Left lung (tissue), 10 donors: ENCODE results near the gene TEKT5. TPM values are rescaled to one million over a fixed set of nuclear protein-coding genes. Genes with fewer than 3 reads are reported as not detected.

Experiments used
- ATAC-seq: fragments of 200-7000 bp; cut with Tn5 transposase; one replicate; pipeline ENCODE4 v1.9.1; 2020; ENCODE audit warnings: moderate library complexity
- DNase-seq, 4 donors: peaks; one replicate each; pipeline ENCODE4 v3.0.0-alpha.2; 2013 to 2020
- H3K27ac ChIP-seq, 2 donors: fragments of 200-600 bp; sonication (generic) in 1 of 2; one replicate each; pipeline versions ENCODE4 v1.5.0 to v1.8.0; 2020 to 2021
- H3K27me3 ChIP-seq, 2 donors: fragments of 200-600 bp; sonication (generic) in 1 of 2; one replicate each; pipeline versions ENCODE4 v1.5.0 to v1.8.0; 2020 to 2021
- H3K36me3 ChIP-seq, 2 donors: fragments of 200-600 bp; sonication (generic) in 1 of 2; one replicate each; pipeline versions ENCODE4 v1.5.0 to v1.8.0; 2020 to 2021
- H3K4me1 ChIP-seq, 2 donors: fragments of 200-600 bp; one replicate each; pipeline ENCODE4 v1.8.0; 2021
- H3K4me3 ChIP-seq, 2 donors: fragments of 200-600 bp; sonication (generic) in 1 of 2; one replicate each; pipeline versions ENCODE4 v1.5.0 to v1.8.0; 2020 to 2021; ENCODE audit warnings: mild to moderate bottlenecking in 1 of 2
- H3K9me3 ChIP-seq, 2 donors: fragments of 200-600 bp; sonication (generic) in 1 of 2; one replicate each; pipeline versions ENCODE4 v1.5.0 to v1.8.0; 2020 to 2021
- CTCF ChIP-seq, 2 donors: fragments of 200-600 bp; sonication (generic) in 1 of 2; IDR thresholded peaks; one replicate each; pipeline versions ENCODE4 v1.5.0 to v1.8.0; 2021; ENCODE audit warnings: antibody characterized with exemption in 2 of 2
- intact Hi-C, 2 donors: fragments of 100-400 bp; cut with DNase I; formaldehyde crosslinking; loops; one replicate each; pipeline versions ENCODE4 v1.11.2 to v1.14.2; 2022
- polyA plus RNA-seq, 6 donors: library from polyadenylated mRNA; unstranded; fragments of 120-200 nt; gene quantifications; one replicate each; pipeline ENCODE4 v1.2.1, GENCODE V29; 2013; ENCODE audit not compliant: insufficient read length in 6 of 6
- total RNA-seq, 2 donors: library from RNA; stranded (reverse); fragmentation: NEBNext Ultra II Directional; extraction: Animal tissue kit (Norgen Biotek cat#: 25700); gene quantifications; one replicate each; pipeline ENCODE4 v1.2.1, GENCODE V29; 2021
- donor health status: DM: no; HTN: yes; CAD: no.
- donor health status: DM: no; HTN: no; CAD: no.

The TEKT5 gene
- total and polyA plus RNA-seq, 8 donors, result 0.13 to 0.67 (median 0.49) TPM; not detected in 3

- H3K9me3 ChIP-seq, result no peaks in the 10 kb centered on the region
- H3K4me3 ChIP-seq, result no peak overlapping the region
- no peak overlapping the region for H3K27ac ChIP-seq
- no peak for TF ChIP-seq CTCF (IDR thresholded peaks at IDR 0.05)
- no peak for DNase-seq
- no peaks in the 10 kb centered on the region for H3K36me3 ChIP-seq
- no peaks in the 10 kb centered on the region for H3K4me1 ChIP-seq
- no peaks in the 10 kb centered on the region for H3K27me3 ChIP-seq
- ATAC-seq, result no peak
- intact Hi-C loops, result no loop called here
Measured at GRCh38 chr16:10665166-10665565, 29.6 kb downstream of the TEKT5 start.

- Histone ChIP-seq H3K27me3 (no peaks in the 10 kb centered on the region), H3K9me3 (no peaks in the 10 kb centered on the region), H3K36me3 (no peaks in the 10 kb centered on the region), H3K4me3 (no peak overlapping the region), H3K27ac (no peak overlapping the region), H3K4me1 (no peaks in the 10 kb centered on the region)
- TF ChIP-seq CTCF (IDR thresholded peaks at IDR 0.05), result no peak
- DNase-seq (no peak), ATAC-seq (no peak)
- intact Hi-C loops, result no loop called here
Measured at GRCh38 chr16:10664720-10665126, 30.0 kb downstream of the TEKT5 start.

- no peak for TF ChIP-seq CTCF (IDR thresholded peaks at IDR 0.05)
- H3K27ac ChIP-seq, result no peak overlapping the region
- ATAC-seq, result no peak
- H3K9me3 ChIP-seq, result no peaks in the 10 kb centered on the region
- intact Hi-C loops, result no loop called here
- no peak overlapping the region for H3K4me3 ChIP-seq
- no peaks in the 10 kb centered on the region for H3K27me3 ChIP-seq
- no peaks in the 10 kb centered on the region for H3K4me1 ChIP-seq
- no peaks in the 10 kb centered on the region for H3K36me3 ChIP-seq
- DNase-seq, result no peak
Measured at GRCh38 chr16:10663744-10664143, 31.0 kb downstream of the TEKT5 start.

GRCh38 chr16:10663146-10663545 is 31.6 kb downstream of the TEKT5 start:
- peak; percentile 54 for ATAC-seq
- H3K4me3 ChIP-seq, result no peak overlapping the region
- no peak overlapping the region for H3K27ac ChIP-seq
- H3K9me3 ChIP-seq, result no peaks in the 10 kb centered on the region
- TF ChIP-seq CTCF (IDR thresholded peaks at IDR 0.05), result no peak
- no peaks in the 10 kb centered on the region for H3K4me1 ChIP-seq
- H3K27me3 ChIP-seq, result no peaks in the 10 kb centered on the region
- peak in 1 of 4 donors; percentile 80 for DNase-seq
- no peaks in the 10 kb centered on the region for H3K36me3 ChIP-seq
- intact Hi-C loops, result no loop called here

GRCh38 chr16:10662212-10662611 is 32.5 kb downstream of the TEKT5 start:
- no peak for TF ChIP-seq CTCF (IDR thresholded peaks at IDR 0.05)
- no peak overlapping the region for H3K27ac ChIP-seq
- no peaks in the 10 kb centered on the region for H3K9me3 ChIP-seq
- no peak overlapping the region for H3K4me3 ChIP-seq
- H3K27me3 ChIP-seq, result no peaks in the 10 kb centered on the region
- ATAC-seq (no peak), DNase-seq (no peak)
- no peaks in the 10 kb centered on the region for H3K4me1 ChIP-seq
- no peaks in the 10 kb centered on the region for H3K36me3 ChIP-seq
- intact Hi-C loops, result no loop called here
